Left ventricle myocardium superior (tissue), 1 donor: ENCODE measurements around the gene CDHR3. TPM values are rescaled to one million over a fixed set of nuclear protein-coding genes. Genes with fewer than 3 reads are reported as not detected.
"Not testable (repeated sequence)": the region's sequence is repeated elsewhere in the genome, so short reads cannot be mapped to it uniquely, and the experiment has no call there.

Experiments used
- ATAC-seq: fragments of 200-7000 bp; cut with Tn5 transposase; one replicate; pipeline ENCODE4 v1.9.1; 2020; ENCODE audit warnings: mild to moderate bottlenecking, moderate library complexity
- DNase-seq: peaks from one replicate; pipeline ENCODE4 v3.0.0-alpha.2; 2020
- intact Hi-C: fragments of 100-400 bp; cut with micrococcal nuclease; formaldehyde crosslinking; loops from one replicate; pipeline ENCODE4 v1.11.0; 2022
- total RNA-seq: library from RNA; stranded (reverse); fragmentation: NEBNext Ultra II Directional; extraction: Animal tissue kit (Norgen Biotek cat#: 25700); gene quantifications from one replicate; pipeline ENCODE4 v1.2.1, GENCODE V29; 2021
- donor health status: DM: no; HTN: yes; CAD: no; lungs with severe emphysema.

The CDHR3 gene
- total RNA-seq, 1 donor from 2014 or later: 0.89 TPM

GRCh38 chr7:105989686-105990085 is 26.6 kb downstream of the CDHR3 start:
- no peak for ATAC-seq
- no peak for DNase-seq
- intact Hi-C loops: no loop called here

- ATAC-seq (no peak), DNase-seq (no peak)
- intact Hi-C loops: no loop called here
Measured at GRCh38 chr7:105990141-105990540, 27.1 kb downstream of the CDHR3 start.

- DNase-seq: no peak
- intact Hi-C loops: no loop called here
- no peak for ATAC-seq
Measured at GRCh38 chr7:105990727-105991453, 27.8 kb downstream of the CDHR3 start.

GRCh38 chr7:105992905-105993304 is 29.8 kb downstream of the CDHR3 start:
- intact Hi-C loops: no loop called here
- ATAC-seq: no peak

GRCh38 chr7:105996860-105997737 is 34.0 kb downstream of the CDHR3 start:
- intact Hi-C loops: no loop called here
- ATAC-seq (no peak), DNase-seq (no peak)

More at GRCh38 chr7:105992905-105993304, 29.8 kb downstream of the CDHR3 start:
- DNase-seq: no peak

GRCh38 chr7:105999256-105999655 is 36.2 kb downstream of the CDHR3 start:
- DNase-seq (no peak), ATAC-seq (no peak)
- intact Hi-C loops: no loop called here

- peak; percentile 64 for ATAC-seq
Measured at GRCh38 chr7:106001196-106001595, 38.1 kb downstream of the CDHR3 start.

GRCh38 chr7:106001886-106002285 is 38.8 kb downstream of the CDHR3 start:
- intact Hi-C loops: loop anchor here (10.0 kb wide), 1 partner anchor 67 kb away; no protein-coding TSS in a partner anchor
- DNase-seq (no peak), ATAC-seq (no peak)

More at GRCh38 chr7:106001196-106001595, 38.1 kb downstream of the CDHR3 start:
- intact Hi-C loops: loop anchor here (10.0 kb wide), 1 partner anchor 66 kb away; no protein-coding TSS in a partner anchor
- DNase-seq: no peak

- DNase-seq: no peak
- intact Hi-C loops: loop anchor here (10.0 kb wide), 1 partner anchor 69 kb away; no protein-coding TSS in a partner anchor
- ATAC-seq: no peak
Measured at GRCh38 chr7:106003525-106004064, 40.5 kb downstream of the CDHR3 start.

- intact Hi-C loops: loop anchor here (10.0 kb wide), 1 partner anchor 72 kb away; no protein-coding TSS in a partner anchor
- no peak for DNase-seq
- ATAC-seq: no peak
Measured at GRCh38 chr7:106006906-106007305, 43.8 kb downstream of the CDHR3 start.

GRCh38 chr7:106007796-106008195 is 44.7 kb downstream of the CDHR3 start:
- ATAC-seq, DNase-seq: not testable (repeated sequence)
- intact Hi-C loops: loop anchor here (10.0 kb wide), 1 partner anchor 73 kb away; no protein-coding TSS in a partner anchor

GRCh38 chr7:106009503-106010226 is 46.6 kb downstream of the CDHR3 start:
- intact Hi-C loops: loop anchor here (10.0 kb wide), 1 partner anchor 75 kb away; no protein-coding TSS in a partner anchor
- peak; percentile 87 for DNase-seq
- peak; percentile 96 for ATAC-seq

GRCh38 chr7:106010331-106010730 is 47.3 kb downstream of the CDHR3 start:
- ATAC-seq (no peak), DNase-seq (no peak)
- intact Hi-C loops: no loop called here

- DNase-seq: no peak
- ATAC-seq: no peak
- intact Hi-C loops: no loop called here
Measured at GRCh38 chr7:106010866-106011265, 47.8 kb downstream of the CDHR3 start.

GRCh38 chr7:106012184-106012583 is 49.1 kb downstream of the CDHR3 start:
- ATAC-seq (no peak), DNase-seq (no peak)
- intact Hi-C loops: no loop called here

- ATAC-seq (peak; percentile 13), DNase-seq (no peak)
- intact Hi-C loops: no loop called here
Measured at GRCh38 chr7:106012935-106013439, 49.9 kb downstream of the CDHR3 start.

- intact Hi-C loops: no loop called here
- ATAC-seq: no peak
- no peak for DNase-seq
Measured at GRCh38 chr7:106015381-106016218, 52.5 kb downstream of the CDHR3 start.

GRCh38 chr7:106016331-106016730 is 53.3 kb downstream of the CDHR3 start:
- intact Hi-C loops: no loop called here
- ATAC-seq (no peak), DNase-seq (no peak)
